Stimulated activated CD4-positive, alpha-beta T cell treated with anti-CD3 and anti-CD28 coated beads, Interleukin-2, amount 100 ng/mL, for 24 hours (primary cell): ENCODE measurements around the gene ANKRD22.
A peak's percentile ranks its signal among the peaks of the same experiment; 100 is the strongest.

Experiments
- DNase-seq, 2 donors: peaks; one replicate each; pipeline ENCODE4 v3.0.0-alpha.2; 2020

Gene ANKRD22

GRCh38 chr10:88835096-88835909 is 16.3 kb downstream of the ANKRD22 start:
- peak; percentile 91 for DNase-seq

GRCh38 chr10:88833723-88834122 is 17.9 kb downstream of the ANKRD22 start:
- no peak for DNase-seq

GRCh38 chr10:88833156-88833555 is 18.5 kb downstream of the ANKRD22 start:
- DNase-seq = no peak

GRCh38 chr10:88832376-88832775 is 19.3 kb downstream of the ANKRD22 start:
- DNase-seq = no peak

- peak; percentile 31 to 42 for DNase-seq
Measured at GRCh38 chr10:88831709-88832108, 19.9 kb downstream of the ANKRD22 start.

- no peak for DNase-seq
Measured at GRCh38 chr10:88830643-88831268, 20.9 kb downstream of the ANKRD22 start.

- no peak for DNase-seq
Measured at GRCh38 chr10:88828310-88828709, 23.3 kb downstream of the ANKRD22 start.

- DNase-seq = no peak
Measured at GRCh38 chr10:88827671-88828070, 24.0 kb downstream of the ANKRD22 start.

- no peak for DNase-seq
Measured at GRCh38 chr10:88826388-88826787, 25.3 kb downstream of the ANKRD22 start.

- DNase-seq = no peak
Measured at GRCh38 chr10:88820748-88821401, 30.8 kb downstream of the ANKRD22 start.

GRCh38 chr10:88819290-88819689 is 32.4 kb downstream of the ANKRD22 start:
- no peak for DNase-seq

GRCh38 chr10:88813200-88813599 is 38.4 kb downstream of the ANKRD22 start:
- DNase-seq = no peak

GRCh38 chr10:88810196-88810961 is 41.3 kb downstream of the ANKRD22 start:
- DNase-seq = no peak

- no peak for DNase-seq
Measured at GRCh38 chr10:88809621-88810020, 42.0 kb downstream of the ANKRD22 start.

- no peak for DNase-seq
Measured at GRCh38 chr10:88805924-88806323, 45.7 kb downstream of the ANKRD22 start.

GRCh38 chr10:88805361-88805760 is 46.3 kb downstream of the ANKRD22 start:
- DNase-seq = no peak

GRCh38 chr10:88804083-88804812 is 47.4 kb downstream of the ANKRD22 start:
- no peak for DNase-seq

- DNase-seq = no peak
Measured at GRCh38 chr10:88803641-88804040, 48.0 kb downstream of the ANKRD22 start.

- DNase-seq = no peak
Measured at GRCh38 chr10:88802523-88803285, 48.9 kb downstream of the ANKRD22 start, which contains the start of gene LIPM. Gene LIPM, plus strand, starts transcription at chr10:88802730. Its CDS starts 167 bp downstream, at chr10:88802897.

GRCh38 chr10:88800152-88801125 is 51.2 kb downstream of the ANKRD22 start:
- DNase-seq = peak; percentile 25 to 39
